HG03135 (cell line): ENCODE data around the gene CLDN6.

Source experiments
- ATAC-seq: cut with Tn5 transposase; IDR thresholded peaks from one replicate; pipeline ENCODE4 v1.9.1; 2021; ENCODE audit warnings: mild to moderate bottlenecking, moderate library complexity; ENCODE audit not compliant: unreplicated experiment

CLDN6 gene

GRCh38 chr16:2974319-2975056 is 43.5 kb downstream of the CLDN6 start:
- no peak for ATAC-seq

GRCh38 chr16:2973605-2974318 is 44.2 kb downstream of the CLDN6 start:
- no peak for ATAC-seq

DNA sequence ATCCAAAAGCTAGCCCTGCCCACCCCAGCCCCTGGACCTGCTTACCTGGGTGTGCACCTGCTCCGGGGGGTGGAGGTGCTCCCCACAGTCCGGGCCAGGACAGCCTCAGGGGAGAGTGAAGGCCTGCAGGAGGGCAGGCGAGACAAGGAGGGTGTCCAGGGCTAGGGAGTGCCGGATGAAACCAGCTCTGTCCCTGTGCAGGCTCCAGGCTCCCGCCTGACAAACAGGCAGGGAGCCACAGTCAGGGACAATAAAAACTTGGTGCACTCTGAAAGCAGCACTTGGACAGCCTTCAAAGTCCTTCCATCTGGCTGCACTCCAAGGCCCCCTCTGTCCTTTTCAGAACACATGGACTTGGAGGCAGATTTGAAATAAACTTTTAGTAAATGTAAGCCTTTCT is 44.9 kb downstream of the CLDN6 start:
- no peak for ATAC-seq

DNA sequence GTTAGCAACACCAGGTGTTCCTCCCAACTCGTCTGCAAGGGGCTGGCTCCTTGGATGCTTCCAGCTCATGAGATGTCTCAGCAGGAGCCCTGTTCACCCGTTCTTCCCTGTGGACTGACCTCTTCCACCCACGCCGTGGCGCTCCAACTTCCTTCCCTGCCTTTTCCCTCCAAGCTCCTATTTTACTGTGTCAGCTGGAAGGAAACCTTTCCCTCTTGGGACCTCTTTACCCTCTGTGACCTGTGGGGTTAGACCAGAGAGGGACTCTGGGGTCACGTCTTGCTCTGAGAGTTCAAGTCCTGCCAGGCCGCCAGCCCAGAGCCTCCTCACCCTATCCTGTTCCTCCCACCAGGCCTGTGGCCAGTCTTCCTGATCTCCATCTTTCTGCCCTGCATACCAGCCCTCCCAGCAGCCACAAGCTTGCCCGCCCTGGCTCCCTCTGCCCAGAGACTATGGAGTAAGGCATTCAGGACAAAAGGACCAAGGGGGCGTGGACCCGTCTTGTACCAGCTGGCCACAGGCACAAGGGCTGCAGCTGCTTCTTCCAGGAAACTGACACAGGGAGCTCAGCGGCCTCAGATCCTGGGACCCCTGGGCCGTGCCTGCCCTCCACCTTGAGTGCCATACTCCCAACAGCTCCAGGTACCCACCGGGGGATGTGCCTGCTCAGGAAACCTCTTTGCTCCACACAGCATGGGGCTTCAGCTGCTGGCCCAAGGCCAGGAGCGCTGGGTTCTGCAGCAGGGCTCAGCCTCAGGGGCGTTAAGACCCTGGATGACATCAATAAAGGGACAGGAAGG is 45.8 kb downstream of the CLDN6 start:
- ATAC-seq, result no peak

- no peak for ATAC-seq
Observed at GRCh38 chr16:2971134-2971984, 46.6 kb downstream of the CLDN6 start.

DNA sequence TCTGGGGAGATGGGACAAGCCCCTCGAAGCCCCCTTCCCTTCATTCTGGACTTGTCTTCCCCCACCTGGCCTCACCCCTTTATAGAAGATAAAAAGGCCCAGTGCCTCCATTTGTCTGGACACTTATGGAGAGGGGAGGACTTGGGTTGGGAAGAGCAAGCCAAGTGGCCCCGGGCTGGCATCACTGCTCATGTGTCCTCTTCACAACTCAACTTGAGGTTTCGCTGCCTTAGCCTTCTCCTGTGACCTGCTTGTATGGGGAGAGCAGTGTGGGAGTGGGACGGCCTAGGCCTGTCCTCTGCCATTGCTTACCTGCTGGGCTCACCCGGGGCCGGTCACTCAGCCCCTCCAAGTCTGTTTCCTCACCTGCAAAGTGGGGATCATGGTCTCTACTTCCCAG is 47.4 kb downstream of the CLDN6 start:
- ATAC-seq, result no peak

DNA sequence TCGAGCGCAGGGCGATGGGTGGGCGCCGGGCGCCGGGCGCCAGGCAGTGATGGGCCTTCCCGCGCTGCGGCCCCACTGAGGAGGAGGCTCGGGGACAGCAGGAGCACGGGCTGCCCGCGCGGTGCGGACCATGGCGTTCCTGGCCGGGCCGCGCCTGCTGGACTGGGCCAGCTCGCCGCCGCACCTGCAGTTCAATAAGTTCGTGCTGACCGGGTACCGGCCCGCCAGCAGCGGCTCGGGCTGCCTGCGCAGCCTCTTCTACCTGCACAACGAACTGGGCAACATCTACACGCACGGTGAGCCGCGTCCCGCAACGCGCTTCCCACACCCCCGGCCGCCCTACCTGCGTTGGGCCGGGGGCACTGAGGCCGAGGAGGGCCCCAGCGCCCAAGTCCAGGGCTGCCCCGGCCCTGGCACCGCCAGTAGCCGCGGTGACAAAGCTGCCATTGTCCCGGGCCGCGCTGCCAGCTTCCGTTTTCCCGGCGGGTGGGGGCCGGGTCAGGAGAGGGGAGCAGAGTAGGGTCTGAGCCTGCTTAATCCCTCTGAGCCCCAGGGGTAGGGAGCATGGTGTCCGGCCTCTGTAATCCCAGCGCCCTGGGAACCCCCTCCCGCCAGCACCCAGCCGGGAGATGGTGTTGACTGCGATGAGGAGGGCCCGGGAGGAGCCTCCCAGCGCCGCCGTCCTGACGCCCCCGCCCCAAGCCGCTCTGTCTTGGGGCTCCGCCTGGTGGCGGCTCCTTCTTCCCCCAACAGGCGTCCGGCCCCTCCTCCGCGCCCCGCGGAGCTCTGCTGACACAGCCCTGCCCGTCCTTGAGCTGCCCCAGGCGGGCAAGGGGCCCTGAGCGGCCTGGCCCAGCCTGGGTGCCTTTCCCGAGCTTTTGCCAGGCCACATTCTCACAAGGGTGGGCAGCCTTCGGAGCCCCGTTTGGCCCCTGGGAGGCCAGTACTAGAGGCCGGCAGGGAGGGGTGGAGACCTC is 48.1 kb downstream of the CLDN6 start:
- ATAC-seq, result peak; percentile 30

- peak; percentile 69 for ATAC-seq
Observed at GRCh38 chr16:2968738-2969544, 49.0 kb downstream of the CLDN6 start, which contains the start of gene PAQR4. Gene PAQR4, plus strand, starts transcription at chr16:2969348. Its CDS starts 327 bp downstream, at chr16:2969675.

- no peak for ATAC-seq
Observed at GRCh38 chr16:2968368-2968737, 49.6 kb downstream of the CLDN6 start.

- no peak for ATAC-seq
Observed at GRCh38 chr16:2967721-2968161, 50.2 kb downstream of the CLDN6 start.

DNA sequence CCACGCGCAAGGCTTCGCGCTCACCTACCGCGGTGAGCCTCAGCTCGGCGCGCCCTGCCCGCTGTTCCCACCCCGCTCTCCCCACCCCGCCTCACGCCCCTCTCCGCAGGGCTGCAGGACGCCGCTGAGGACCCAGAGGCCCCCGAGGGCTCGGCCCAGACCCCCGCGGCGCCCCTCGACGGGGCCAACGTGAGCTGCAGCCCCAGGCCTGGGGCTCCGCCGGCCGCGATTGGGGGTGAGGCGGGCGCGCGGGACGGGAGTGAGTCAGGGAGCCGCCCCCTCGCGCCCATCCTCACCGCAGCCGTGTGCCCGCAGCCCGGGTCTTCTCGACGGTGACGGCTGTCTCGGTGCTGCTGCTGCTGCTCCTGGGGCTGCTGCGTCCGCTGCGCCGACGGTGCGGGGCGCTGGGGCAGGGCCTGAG is 50.8 kb downstream of the CLDN6 start:
- ATAC-seq, result no peak

DNA sequence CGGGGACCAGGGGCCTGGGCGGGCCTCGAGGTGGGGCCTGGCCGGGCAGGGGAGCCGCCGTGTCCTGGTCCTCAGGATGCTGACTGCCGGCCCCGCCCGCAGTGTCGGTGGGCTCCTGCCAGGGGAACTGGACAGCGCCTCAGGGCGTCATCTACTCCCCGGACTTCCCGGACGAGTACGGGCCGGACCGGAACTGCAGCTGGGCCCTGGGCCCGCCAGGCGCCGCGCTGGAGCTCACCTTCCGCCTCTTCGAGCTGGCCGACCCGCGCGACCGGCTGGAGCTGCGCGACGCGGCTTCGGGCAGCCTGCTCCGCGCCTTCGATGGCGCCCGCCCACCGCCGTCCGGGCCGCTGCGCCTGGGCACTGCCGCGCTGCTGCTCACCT is 51.2 kb downstream of the CLDN6 start:
- ATAC-seq, result no peak

DNA sequence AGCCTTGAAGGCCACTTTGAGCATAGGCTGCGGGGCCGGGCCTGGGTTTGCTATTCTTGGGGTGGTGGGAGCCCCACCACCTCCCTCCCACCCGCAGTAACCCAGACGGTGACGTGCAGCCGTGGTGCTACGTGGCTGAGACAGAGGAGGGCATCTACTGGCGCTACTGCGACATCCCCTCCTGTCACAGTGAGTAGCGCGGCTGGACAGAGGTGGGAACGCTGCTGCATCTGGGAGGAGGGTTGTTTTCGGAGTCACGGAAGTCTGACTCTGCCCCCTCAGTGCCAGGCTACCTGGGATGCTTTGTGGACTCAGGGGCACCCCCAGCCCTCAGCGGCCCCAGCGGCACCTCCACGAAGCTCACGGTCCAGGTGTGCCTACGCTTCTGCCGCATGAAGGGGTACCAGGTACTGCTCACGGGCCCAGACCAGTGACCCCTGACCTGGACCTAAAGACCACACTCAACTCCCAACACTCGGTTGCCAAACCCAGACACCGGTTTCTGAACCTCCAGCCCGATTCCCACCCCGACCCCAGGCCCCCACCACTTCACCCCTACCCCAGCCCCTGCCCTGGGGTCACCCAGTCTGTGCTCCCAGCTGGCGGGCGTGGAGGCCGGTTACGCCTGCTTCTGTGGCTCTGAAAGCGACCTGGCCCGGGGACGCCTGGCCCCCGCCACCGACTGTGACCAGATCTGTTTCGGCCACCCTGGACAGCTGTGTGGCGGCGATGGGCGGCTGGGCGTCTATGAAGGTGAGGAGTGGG is 51.8 kb downstream of the CLDN6 start:
- no peak for ATAC-seq
